Activated naive CD4-positive, alpha-beta T cell treated with anti-CD3 and anti-CD28 coated beads, Interleukin-2, amount 50 U/mL, for 16 hours (primary cell): ENCODE data around the gene MDGA2.

Experiments used
- DNase-seq: peaks from one replicate; pipeline ENCODE4 v3.0.0-alpha.2; 2020

Gene MDGA2

GRCh38 chr14:47483449-47483848, 192.0 kb downstream of the MDGA2 start:
- no peak for DNase-seq

DNA sequence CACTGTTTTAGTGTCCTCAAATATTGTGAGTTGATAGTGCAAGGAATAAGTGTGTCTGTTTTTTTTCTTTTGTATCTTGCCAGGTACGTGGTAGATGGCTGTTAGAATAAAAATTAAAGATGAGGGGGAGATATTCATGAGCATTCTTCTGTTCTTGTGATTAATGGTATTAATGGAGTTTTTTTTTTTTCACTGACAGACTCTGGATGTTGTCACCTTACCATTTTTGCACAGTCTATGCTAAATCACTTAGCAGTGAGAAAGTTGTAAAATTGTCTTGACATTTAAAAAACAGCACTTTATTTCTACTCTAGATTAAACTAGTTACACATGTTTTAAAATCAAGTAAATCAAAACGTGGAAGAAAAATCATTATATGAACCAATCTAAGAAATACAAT, 204.3 kb downstream of the MDGA2 start:
- DNase-seq: no peak

DNA sequence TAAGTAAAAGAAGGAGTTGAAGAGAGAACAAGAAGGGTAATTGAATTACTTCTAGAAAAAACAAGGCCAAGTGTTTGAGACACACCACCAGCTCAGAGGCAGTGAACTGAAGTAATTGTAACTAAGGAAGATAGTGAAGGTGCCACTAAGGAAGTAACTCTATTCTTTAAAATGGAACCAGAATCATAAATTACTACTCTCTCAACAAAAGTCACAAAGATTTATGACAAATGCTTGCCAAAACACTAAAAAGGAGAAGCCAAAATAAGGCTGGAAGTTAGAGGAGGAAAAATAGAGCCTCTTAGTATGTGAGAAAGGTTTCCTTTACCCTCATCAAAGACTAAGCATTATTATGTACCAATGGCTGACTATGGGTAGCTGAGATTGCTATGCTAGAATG, 208.5 kb downstream of the MDGA2 start:
- no peak for DNase-seq

- no peak for DNase-seq
Measured at GRCh38 chr14:47454025-47454424, 221.4 kb downstream of the MDGA2 start.

DNA sequence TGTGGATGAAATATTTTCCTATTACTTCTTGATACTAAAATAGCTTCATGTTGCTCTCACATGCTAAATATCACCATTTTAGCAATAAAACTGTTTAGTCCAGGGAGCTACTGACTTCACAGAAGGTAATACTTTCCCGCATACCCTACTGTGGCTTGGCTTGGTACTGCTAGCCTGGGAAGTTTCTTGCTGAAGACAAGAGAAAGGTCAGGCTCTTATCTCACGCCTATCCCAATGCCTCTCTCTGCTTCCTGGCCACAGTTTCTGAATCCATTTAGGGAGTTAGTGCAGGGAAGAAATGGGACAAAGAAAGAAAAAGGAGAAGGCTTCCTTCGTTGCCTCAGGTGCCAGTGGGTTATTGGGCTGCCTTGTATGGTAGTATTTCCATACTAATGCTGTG, 228.3 kb downstream of the MDGA2 start:
- no peak for DNase-seq

DNA sequence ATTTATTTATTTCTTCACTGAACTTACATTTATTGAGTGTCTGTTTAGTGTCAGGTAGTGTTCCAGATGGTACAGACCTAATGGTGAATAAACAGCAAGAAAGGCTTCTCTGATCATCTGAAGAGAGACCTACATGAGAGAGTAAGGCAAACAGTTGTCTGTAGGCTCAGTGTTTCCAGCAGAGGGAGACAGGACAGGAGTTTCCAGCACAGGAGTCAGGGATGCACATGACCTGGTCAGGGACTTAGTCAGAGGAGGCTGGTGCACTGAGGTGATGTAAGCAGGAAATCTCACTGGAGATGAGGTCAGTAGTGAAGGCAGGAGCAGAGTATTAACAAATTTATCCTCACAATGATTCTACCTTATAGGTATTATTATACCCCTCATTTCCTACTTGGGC, 233.2 kb downstream of the MDGA2 start:
- no peak for DNase-seq

DNA sequence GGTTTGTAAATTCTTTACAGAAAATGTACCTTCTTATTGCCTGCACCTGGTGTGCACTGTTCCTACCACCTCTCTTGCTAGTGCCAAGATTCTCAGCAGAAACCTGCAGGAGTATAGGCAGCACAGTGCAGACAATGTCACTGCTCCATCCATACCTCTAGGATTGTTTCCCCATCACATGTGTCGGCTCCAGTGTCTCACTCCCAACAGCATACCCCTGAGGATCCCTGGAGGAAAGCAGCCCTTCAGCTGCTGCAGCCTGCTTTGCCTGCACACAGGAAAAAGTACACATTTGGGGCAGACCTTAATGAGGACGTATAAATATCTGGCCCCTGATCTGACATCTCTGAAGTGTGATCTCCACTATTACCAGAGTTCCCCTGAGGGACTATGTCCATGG, 235.5 kb downstream of the MDGA2 start:
- DNase-seq: no peak

DNA sequence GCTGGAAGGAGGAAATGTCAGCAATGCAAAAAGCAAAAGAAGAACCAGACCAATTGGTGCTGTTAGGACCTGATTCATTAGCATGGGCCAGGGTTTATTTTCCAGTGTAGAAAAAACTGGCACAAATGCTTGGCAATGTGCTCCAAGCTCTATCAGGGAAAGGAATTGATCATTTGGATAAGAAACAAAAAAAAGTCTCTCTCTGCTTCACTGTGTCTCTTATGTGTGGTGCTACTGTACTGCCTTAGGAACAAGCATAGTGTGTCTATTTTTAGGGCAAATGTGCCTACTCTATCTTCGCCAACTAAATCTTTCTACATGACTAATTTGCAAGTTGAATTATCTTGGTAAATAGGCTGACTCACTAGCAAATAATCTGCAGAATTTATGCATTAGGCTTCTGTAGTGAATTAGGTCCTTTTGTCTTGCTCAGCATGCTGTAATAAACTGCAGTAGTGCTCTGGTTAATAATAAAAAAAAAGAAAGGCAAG, 236.7 kb downstream of the MDGA2 start:
- no peak for DNase-seq

DNA sequence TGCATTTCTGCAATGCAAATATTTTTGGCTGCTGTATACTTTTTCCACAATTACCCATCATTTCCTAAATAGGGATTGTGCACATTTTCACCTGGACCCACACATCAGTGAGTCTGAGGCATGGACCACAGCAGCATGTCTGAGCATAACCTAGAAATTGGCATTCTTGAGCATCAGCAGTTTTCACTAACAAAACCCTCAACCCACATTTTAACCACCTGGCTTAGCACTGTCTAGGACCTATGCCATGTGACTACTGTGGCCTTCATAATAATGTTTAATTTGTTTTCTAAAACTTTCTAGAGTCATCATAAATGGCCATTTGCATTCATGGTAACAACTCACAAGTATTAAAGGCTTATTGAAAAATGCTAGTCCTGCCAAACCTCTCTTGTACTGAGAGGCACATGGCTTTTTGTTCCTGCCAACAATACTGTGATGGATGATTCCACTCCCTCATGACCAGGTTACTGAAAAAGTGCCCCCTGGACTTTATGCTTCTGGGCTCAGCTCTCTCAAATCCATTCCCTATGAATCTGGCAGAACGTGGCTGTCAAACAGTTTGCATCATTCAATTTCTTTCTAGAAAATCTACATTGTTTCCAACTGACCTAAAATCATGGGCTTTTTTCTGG, 240.0 kb downstream of the MDGA2 start:
- DNase-seq: no peak

DNA sequence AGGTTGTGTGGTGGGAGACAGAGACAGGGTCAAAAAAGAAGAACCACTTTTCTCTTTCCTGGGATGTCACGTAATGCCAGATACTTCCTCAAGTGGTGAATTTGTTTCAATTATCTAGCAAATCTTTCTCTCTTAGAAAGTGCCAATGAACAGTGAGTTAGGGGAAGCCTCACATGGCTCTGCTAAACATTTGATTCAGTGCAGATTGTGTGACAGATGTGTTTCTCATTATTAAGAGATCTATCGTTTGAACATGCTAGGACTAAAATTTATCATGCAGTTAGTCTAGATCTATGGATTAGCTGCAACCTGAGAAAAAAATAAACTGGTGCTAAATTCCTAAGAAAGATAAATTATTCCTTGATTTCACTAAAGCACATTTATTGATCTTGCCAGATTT, 247.8 kb downstream of the MDGA2 start:
- no peak for DNase-seq

- no peak for DNase-seq
Measured at GRCh38 chr14:47425302-47425701, 250.1 kb downstream of the MDGA2 start.

GRCh38 chr14:47422191-47422590, 253.2 kb downstream of the MDGA2 start:
- no peak for DNase-seq

DNA sequence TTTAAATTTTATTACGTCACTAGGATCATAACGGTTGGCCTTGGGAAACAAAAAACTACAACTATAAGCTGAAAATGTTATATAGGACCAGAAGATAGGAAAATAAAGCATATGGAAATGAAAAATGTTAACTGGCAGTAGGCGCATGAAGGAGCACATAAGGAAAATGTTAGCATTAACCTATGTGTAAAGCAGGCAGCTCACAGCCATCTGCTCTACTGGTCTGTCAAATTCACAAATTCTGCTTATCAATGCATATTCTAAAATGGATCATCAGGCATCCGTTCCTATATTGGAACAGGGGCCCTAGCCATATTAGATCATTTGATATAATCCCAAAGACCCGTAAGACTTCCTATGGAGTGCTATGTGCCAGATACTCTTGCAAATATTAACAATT, 263.9 kb downstream of the MDGA2 start:
- no peak for DNase-seq

- no peak for DNase-seq
Measured at GRCh38 chr14:47392326-47392725, 283.1 kb downstream of the MDGA2 start.

GRCh38 chr14:47390831-47391504, 284.4 kb downstream of the MDGA2 start:
- DNase-seq: no peak

- no peak for DNase-seq
Measured at GRCh38 chr14:47389535-47389934, 285.9 kb downstream of the MDGA2 start.

DNA sequence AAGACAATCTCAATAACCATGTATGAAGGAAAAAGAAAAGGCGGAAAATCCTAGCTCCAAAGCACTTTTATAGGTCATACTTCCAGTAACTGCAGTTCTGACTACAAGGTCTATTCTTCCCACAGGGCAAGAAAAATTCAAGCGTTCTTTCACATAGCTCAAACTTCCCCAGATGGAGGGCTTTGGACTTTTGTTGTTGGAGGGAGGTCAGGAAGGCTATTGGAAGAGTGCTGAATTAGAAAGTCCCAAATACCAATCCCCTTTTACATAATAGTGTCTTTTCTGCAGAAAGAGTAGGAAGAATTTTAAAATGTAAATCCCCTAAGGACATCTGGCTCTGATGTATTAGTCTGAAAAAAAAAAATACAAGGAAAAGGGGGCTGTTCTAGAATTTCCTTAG, 309.4 kb downstream of the MDGA2 start:
- DNase-seq: no peak

DNA sequence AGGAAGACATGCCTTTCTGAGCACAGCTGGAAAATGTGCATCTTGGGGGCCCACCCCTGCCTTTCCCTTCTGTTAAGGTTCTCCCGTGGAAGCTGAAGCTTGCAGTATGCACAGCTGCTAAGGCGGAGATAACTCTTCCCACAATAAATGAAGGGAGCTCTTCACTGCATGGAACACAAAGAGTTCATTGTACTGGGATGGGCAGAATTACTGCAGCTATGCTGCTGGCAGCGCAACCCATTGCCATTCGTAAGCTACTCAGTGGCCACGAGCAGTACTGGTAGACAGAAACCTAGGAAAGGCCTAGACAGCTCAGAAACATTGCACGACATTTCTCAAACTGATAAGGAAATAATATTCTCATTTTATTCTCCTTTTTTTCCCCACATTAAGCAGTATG, 310.2 kb downstream of the MDGA2 start:
- no peak for DNase-seq

DNA sequence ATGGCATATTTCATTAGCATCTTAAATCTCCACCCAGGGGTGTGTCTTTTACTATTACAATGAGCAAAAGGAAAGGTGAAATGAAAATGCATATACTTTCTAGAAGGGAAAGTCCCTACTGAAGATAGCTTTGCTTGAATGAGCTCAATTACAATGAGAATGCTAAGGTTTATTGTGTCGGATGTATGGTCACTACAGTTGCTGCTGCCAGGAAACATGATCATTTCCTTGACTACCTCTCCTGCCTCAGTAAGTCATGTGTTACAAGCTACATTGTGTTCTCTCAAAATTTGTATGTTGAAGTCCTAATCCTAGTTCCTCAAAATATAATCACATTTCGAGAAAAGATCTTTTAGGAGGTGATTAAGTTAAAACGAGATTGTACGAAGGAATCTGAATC, 322.2 kb downstream of the MDGA2 start:
- DNase-seq: no peak

- DNase-seq: no peak
Measured at GRCh38 chr14:47346849-47347248, 328.6 kb downstream of the MDGA2 start.

DNA sequence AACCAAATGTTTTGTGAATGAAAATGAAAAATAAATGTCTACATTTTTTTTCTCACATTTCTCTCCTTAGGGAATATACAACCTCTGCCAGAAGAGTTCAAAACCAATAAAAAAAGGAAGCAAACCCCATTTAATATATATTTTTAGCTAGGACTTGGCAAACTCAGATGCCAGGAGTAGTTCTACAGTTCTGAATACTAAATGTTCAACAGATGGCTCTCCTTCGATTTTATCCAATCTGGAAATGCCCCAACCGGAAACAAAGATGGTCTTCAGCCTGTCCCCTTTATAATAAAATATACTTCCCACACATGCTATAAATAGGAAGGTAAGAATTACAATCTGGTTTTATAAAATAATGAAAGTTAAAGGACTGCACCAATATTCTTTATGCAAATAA, 330.4 kb downstream of the MDGA2 start:
- DNase-seq: no peak

- no peak for DNase-seq
Measured at GRCh38 chr14:47332939-47333338, 342.5 kb downstream of the MDGA2 start.

- DNase-seq: no peak
Measured at GRCh38 chr14:47332106-47332505, 343.3 kb downstream of the MDGA2 start.

GRCh38 chr14:47328376-47328775, 347.0 kb downstream of the MDGA2 start:
- DNase-seq: no peak

GRCh38 chr14:47327336-47327735, 348.1 kb downstream of the MDGA2 start:
- no peak for DNase-seq
